NCI-H446 treated with DMSO at 0.1 percent for 48 hours (cell line): ENCODE data around the gene IFIT1B.
"Not testable (repeated sequence)": the region's sequence is repeated elsewhere in the genome, so short reads cannot be mapped to it uniquely, and the experiment has no call there.

Source experiments
- DNase-seq: peaks from one replicate; lab custom pipeline; 2025; lab: John Stamatoyannopoulos, UW

The IFIT1B gene

DNA sequence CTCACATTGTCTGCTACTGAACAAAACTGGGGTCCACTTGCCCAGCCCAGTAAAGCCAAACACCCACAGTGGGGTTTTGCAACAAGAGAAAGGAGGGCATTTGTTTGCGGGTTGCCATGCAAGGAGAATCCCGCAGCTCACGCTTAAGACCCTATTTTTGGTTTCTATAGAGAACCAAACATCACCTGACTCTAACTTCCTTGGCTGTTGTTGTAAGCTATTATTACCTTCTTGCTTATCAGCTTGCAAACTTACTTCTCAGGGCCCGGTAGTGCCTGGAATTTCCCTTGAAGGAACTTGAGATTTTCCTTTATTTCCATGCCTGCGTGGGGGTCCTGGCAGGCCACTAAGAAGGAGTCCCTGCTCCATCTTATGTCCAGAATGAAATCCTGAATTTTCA, 29.4 kb upstream of the IFIT1B start:
- no peak for DNase-seq

DNA sequence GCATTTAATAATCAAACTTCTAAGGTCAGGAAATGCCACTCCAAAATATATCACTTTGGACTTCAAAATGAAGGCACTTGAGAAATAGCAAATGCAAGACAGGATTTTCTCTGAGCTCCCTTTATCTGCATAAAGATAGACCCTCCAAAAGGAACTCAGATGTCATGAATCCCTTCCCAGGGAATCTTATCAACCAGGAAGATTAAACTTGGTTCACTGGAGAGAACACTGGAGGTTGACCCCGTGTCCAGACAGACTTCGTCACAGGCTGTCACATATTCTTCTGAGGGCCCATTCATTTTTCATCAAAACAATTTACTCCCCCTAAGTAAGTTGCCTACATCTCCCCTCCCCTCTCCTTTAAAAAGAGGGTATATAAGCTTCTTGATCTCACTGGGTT, 28.9 kb upstream of the IFIT1B start:
- no peak for DNase-seq

DNA sequence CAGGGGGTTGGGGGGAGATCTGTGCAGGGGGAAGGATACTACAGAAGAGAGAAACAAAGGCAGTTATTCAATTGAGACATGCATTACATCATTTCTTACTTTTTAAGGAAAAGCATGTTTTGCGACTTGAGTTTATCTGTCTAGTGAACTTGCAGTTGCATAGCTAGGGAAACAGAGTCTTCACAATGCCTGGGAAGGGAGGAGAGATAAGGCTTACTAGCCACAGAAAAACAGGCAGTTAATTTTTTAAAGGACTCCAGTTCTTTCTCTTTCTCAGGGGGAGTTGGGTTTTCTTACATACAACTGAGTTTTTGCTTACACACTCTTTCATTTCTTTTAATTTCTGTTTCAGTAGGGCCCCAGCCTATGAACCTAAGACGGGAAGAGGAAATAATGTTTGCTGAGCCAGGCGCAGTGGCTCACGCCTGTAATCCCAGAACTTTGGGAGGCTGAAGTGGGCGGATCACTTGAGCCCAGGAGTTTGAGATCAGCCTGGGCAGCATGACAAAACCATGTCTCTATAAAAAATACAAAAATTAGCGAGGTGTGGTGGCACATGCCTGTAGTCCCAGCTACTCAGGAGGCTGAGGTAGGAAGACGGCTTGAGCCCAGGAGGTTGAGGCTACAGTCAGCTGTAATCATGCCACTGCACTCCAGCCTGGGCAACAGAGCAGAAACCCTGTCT, 27.1 kb upstream of the IFIT1B start:
- DNase-seq = not testable (repeated sequence)

DNA sequence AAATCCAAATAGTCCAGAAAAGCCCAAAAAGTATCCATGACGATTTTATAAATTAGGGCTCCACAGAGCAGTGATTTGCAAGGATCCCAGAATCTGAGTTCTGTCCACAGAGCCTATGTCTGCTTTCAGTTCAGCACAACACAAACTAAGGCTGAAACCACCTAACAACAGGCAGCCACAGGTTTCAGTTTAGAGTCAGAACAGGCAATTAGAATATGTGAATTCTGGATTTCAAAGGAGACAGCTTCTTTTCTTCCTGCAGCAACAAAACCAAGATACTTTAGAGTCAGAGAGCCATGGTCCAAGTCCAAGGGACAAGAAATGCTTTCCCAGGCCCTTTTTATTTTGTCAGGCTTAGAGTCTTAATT, 26.5 kb upstream of the IFIT1B start:
- no peak for DNase-seq

DNA sequence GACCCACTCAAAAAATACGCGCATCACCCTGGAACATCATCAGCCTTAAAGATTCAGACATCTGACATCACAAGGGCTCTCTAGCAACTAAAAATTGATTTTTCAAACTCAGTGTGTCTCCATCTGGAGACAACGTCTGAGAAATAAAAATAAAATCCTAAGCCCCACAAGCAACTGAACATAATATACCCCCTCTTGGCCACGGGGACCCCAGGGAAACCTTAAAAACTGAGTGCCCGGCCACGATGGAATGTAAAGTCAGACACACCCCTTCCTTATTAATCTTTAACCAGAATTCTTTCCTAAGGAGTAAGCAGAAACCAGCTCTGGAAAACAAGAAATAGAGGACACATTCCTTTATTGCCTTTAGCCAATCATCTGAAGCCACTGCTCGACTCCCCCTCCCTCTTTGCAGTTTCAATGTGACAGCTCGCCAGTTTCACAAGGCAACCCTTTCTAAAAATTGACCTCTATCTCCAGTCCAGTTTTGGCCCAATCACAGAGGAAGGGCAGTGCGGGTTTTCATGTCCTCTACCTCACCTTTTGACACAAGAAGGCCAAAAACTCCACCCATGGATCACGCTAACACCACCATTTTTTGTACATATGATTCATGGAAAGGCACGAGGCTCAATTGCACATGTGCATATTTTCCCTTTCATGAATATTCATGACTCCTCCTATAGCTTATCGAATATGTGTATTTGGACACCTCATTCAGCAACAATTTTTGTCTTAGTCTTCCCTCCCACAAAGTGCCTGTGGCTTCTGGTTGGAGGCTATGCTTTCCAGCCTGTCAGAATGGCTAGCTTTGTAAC, 25.9 kb upstream of the IFIT1B start:
- DNase-seq = no peak

DNA sequence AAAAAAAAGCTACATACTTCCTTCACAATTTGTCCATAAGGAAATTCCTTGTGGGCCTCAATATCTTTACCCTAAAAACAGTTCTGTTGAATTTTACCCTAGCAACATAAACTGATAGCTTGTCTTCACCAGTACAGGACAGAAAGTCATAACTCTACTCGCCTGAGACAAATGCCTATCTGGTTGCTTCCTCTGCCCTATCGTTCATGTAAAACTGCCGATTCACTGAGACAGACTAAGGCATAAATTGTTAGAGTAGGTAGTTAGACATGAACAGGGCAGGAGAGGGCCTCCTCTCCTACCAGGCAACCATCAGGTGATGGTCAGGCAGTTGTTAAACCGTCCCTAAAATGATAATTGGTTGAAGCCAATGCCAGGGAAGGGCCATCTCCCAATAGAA, 25.1 kb upstream of the IFIT1B start:
- DNase-seq = no peak

DNA sequence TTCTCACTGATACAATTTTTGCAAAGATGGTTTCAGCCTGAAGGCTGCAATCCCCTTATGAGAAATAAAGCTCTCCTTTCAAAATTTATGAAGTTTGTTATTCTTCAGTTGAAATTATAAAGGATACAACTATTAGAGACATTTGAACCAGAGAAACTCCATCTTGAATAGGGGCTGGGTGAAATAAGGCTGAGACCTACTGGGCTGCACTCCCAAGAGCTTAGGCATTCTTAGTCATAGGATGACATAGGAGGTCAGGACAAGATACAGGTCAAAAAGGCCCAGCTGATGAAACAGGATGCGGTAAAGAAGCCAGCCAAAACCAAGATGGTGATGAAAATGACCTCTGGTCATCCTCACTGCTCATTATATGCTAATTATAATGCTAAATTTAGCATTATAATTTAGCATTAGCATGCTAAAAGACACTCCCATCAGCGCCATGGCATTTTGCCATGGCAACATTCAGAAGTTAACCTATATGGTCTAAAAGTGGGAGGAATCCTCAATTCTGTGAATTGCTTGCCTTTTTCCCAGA, 22.4 kb upstream of the IFIT1B start:
- DNase-seq = no peak

DNA sequence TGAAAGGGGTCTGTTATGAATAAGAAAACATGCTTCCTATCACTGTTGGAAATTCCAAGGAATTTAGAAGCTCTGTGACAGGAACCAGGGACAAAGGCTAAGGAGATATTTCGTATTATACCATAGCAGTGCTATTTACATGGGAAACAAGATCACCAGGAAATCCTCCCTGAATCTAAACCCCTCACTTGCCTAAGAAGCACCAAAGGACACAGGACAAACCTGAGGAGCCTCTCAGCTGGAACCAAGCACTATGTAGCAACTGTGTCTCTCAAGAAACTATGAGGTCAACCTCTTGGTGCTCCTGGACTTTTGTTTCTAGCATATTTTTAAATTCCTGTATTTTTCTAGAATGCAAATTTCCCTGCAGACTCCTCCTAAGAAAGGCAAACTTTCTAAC, 20.8 kb upstream of the IFIT1B start:
- no peak for DNase-seq

DNA sequence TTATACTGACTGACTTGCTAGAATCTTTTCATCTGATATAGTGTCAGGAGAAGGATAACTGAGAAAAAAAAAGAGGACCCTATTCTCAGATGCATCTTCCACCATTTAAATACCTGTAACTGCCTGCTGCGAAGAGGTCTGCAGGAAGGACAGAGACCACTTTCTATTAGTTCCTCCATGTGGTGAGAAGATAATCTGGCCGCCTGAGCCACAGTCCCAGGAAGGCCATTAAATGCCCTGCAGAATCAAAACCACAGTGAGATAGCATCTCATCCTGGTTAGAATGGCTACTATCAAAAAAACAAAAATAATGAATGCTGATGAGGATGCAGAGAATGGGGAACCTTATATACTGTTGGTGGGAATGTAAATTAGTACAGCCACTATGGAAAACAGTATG, 19.9 kb upstream of the IFIT1B start:
- DNase-seq = no peak

DNA sequence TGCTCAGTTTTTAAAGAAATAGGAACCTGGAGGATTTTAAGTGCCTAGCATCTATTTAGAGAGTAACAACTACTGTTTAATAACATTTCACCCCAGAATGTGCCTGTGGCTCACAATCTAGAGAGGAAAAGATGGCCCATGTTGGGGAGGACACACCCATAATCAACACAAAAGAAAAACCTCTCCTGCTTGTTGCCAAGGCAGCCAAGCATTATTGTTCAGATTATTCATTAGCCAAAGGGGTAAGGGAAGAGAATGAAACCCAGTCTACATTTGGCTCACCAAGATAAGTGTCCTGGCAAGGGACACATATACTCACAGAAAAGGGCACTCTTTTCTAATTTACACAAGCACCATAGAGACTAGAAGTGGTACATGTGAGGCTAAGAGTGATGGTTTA, 17.7 kb upstream of the IFIT1B start:
- DNase-seq = no peak

DNA sequence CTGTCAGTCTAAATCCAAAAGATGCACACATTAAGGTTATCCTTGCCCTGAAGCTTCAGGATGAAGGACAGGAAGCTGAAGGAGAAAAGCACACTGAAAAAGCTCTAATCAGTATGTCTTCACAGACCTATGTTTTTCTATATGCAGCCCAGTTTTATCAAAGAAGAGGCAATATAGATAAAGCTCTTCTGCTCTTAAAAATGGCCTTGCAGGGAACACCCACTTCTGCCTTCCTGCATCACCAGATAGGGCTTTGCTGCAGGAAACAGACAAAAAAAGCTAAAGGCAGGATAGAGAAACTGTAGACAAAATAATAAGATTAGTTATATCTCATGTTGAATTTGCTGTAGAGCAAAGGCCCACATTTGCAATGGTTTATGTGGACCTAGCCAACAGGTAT, 14.9 kb upstream of the IFIT1B start:
- no peak for DNase-seq

DNA sequence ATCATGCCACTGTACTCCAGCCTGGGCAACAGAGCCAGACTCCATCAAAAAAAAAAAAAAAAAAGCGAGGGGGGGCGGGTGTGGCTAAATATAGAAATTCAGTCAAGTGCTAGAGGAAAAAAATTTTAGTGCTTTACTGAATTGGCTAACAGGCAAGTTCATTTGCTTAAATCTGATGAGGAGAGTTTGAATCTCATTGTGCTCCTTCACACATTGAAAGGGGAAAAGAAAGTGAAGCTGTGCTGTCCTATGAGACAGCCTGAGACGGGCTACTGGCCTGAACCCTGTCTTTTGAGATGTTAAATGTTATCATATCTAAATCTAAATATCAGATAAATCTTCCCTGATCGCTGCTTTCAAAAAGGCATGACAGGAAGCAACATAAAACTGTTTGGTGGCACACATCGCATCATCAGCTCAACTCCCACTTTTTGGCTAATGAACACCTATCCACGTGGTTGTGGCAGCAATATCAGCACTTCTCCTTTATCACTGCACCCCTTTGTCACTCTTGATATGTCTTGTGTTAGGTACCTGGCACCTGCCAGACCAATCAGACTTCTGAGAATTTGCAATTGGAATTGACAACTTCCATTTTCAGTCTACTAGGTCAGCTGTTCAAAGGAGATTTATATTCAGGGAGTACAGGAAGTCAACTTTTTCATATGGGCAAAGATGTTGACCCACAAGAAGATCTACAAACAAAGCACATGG, 14.0 kb upstream of the IFIT1B start:
- DNase-seq = no peak

DNA sequence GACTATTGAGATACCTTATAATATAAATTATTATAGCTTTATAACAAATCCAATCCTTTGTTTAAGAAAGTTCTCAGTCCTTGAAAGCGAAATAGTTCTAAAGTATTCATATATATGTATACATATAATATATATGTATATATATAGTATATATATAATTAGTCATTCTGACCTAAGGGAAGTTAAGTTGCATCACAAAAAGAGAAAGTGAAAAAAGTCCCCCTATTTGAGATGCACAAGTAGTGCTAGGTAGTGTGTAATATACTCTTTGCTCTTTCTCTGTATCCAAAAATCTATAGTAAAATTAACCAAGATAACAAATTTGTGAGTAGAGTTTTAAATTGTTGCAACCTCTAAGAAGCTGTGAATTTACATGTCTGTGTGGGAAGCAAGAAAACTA, 13.3 kb upstream of the IFIT1B start:
- DNase-seq = no peak

DNA sequence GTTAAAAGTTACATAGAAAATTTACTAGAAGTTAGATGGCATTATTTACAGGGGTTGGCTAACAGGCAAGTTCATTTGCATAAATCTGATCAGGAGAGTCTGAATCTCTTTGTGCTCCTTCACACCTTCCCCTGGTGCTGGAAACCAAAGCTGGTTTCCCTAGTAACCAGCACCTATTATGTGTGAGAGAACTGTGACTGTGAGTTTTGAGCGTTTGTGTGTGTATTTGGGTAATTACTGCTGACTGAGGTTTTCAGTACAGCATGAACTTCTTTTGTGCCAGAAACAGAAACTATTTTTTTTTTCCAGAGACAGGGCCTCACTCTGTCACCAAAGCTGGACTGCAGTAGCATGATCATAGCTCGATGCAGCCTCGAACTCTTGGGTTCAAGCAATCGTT, 10.3 kb upstream of the IFIT1B start:
- no peak for DNase-seq

DNA sequence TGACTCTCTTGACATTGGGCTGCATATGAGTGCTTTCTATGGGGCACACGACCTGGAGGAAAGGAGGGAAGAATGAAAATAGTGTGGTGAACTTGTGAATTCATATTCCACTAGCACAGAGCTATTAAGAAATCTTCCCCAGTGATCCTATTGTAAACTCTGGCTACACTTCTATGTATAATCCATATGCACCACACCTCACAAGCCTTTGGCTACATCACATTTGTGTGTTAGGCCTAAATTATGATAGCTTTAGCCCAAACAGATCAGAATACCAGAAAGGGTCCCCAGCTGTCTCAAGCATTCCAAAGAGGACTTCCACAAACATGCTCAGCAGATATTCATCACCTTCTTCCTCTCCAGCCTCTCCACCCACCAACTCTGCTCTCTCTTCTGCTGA, 9.7 kb upstream of the IFIT1B start:
- DNase-seq = no peak

DNA sequence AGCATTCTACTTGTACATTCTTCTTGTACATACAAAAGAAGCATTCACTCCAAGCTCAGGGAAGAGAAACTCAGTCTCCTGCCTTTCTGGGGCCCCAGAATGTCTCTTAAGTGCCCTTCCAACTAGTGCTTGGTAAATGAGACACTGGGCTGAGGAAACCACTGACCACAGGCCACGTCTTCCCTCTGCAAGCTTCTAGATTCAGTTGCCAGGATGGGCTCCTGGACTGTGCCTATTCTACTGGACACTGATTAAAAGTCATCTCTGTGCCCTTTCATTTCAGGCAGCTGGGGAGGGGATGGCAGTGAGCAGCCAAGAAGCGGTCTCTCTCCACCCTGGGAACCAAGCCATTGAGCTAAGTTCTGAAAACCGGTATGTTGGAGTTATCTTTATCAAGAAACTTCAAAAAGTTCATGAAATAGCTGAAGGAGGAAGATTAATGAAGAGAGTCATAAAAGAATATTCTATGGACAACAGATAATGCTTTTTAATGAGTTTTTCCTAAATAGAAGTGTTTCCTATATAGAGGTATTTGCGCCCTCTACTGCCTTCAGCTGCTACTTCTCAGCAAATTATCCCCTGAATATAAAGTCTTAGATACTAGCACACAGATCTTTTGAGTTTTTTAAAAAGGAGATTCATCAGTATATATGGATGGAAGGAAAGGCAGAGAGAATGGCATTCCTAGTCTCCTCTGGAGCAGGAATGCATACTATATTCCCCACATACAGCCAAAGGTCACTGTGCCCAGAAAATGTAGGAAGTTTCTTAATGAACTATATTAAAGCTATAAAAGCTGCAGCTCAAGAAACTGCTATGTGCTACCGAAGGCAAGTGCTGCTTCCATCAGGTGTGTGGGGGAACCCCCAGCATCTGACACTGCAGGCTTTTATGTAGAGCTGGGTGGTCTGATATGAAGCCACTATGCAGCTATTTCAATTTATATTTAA, 8.4 kb upstream of the IFIT1B start:
- DNase-seq = no peak

DNA sequence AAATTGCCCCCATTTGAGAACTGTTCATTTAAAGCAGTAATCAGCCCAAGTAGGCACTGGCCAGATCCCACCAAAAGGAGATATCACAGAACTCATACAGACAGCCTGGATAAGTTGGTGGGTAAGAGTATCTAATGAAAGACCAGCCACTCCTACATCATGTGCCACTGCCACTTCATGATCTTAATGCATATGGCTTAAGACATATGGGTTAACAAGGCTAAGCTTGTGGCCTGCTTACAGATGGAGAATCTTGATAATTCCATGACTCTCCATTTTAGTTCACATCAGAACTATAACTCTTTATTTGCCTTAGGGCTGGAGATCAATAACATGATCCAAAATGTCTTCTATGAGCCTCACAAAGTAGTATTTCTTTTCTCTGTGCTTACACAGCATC, 6.8 kb upstream of the IFIT1B start:
- DNase-seq = no peak

DNA sequence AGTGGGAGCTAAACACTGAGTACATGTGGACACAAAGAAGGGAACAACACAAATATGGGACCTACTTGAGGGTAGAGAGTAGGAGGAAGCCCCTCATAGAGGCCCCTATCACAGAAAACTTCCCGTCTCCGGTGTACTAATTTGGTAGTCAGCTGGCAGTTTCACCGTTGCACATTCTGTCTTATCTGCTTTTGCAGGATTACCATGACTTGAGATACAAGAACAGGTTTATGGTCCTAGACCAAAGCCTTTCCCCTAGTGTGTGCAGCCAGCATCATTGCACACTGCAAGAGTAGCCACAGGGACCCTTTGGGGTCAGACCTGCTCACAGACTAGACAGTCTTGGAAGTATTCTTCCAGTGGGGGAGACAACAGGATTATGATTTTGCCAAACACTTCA, 5.9 kb upstream of the IFIT1B start:
- no peak for DNase-seq

DNA sequence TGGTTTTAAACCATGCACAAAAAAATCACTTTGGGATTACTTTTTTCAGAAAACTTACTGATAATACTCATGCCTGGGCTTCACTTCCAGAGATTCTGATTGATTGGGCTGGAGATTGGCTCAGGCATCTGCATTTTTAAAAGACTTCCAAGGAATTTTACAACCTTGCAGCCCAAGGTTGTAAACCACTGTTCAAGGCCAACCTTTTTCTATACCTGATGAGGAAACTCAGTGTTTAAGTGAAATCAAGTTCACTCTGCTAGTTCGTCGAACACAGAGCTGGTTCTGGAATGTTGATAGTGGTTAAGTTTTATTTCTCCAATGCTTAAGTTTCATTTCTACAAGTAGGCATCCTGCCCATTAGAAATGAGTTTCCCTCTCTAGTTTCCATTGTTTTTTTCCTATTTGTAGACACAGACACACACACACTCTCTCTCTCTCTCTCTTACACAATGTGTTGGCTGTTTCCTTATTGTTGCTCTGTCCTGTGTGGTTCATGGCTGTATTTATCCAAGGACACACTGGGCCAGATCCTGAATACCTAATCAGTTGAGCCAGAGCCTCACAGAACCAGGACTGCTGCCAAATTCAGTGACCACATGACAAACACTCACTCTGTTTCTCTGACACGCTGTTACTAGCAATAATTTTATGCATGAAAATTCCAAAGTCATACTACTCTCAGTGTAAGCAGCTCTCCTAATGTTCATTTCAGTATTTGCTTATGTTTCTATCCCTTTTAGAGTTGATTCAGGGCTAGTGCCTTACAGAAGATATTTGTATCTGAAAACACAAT, 3.7 kb upstream of the IFIT1B start:
- DNase-seq = no peak

DNA sequence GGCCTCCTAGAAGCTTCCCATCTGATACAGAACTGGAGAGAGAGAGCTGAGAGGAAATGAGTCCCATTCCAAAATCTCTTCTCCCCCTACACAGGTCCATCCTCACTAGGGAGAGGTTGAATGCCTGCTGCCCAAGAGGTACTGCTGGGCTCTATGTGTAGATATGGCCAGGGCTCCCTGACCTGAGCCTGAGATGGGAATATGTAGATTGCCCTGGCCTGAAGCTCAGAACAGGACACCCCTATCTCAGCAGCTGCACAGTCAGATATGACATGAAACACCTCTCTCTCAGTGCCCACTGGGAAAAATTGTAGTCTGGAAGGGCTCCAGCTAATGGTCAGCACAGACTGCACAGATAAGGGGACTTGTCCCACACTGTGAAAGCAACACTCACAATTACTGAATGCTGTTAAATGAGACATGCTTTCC, 3.1 kb upstream of the IFIT1B start:
- no peak for DNase-seq

DNA sequence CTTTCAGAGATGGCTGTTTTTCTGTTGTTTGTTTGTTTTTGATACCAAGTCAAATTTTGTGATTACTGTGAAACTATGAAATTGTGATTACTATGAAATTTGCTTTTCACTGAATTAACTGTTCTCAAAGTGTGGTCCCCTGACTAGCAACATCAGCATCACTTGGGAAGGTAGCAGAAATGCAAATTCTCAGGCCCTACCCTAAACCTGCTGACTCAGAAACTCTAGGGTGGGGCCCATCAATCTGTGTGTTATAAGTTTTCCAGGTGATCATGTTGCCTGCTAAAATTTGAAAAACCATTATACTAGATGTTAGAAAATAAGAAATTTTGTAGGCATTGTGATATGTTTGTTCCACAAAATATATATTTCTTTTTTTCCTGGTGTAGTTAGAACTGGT, 1.2 kb downstream of the IFIT1B start:
- DNase-seq = no peak
